Panc1 (cell line): ENCODE measurements around the gene PDZRN4. TPM values are rescaled to one million over a fixed set of nuclear protein-coding genes. Genes with fewer than 3 reads are reported as not detected.

ENCODE experiments used
- ATAC-seq: fragments of 200-7000 bp; cut with Tn5 transposase; 2 replicates; pipeline ENCODE4 v1.9.1; 2020; ENCODE audit warnings: mild to moderate bottlenecking, moderate library complexity
- BruUV-seq: library from RNA; stranded (reverse); fragments of 400-500 nt; replicated peaks from 2 replicates; lab custom pipeline; 2021; lab: Mats Ljungman, UMichigan
- CTCF ChIA-PET: fragments of 300-600 bp; sonication (Branson Sonifier 250); formaldehyde crosslinking; loops from one replicate; lab custom pipeline; 2022; ENCODE audit warnings: antibody characterized with exemption; lab: Charles Lee
- POLR2A ChIA-PET: fragments of 300-600 bp; sonication (Branson Sonifier 250); formaldehyde crosslinking; loops from one replicate; lab custom pipeline; 2022; ENCODE audit warnings: antibody characterized with exemption; lab: Charles Lee
- DNase-seq: peaks from one replicate; pipeline ENCODE4 v3.0.0-alpha.2; 2010; ENCODE audit warnings: low read depth, low spot score
- H3K27ac ChIP-seq: 2 replicates; pipeline ENCODE4 v1.5.1; 2011; ENCODE audit warnings: mild to moderate bottlenecking, low read length, inconsistent platforms
- H3K27me3 ChIP-seq: fragments of 200-500 bp; sonication (Bioruptor generic); 2 replicates; pipeline ENCODE4 v1.6.0; 2014; ENCODE audit warnings: low read length, inconsistent platforms; ENCODE audit not compliant: control insufficient read depth, insufficient read depth
- H3K36me3 ChIP-seq: fragments of 200-500 bp; sonication (Bioruptor generic); 2 replicates; pipeline ENCODE4 v1.5.1; 2014; ENCODE audit warnings: inconsistent platforms, mild to moderate bottlenecking, low read length, moderate library complexity; ENCODE audit not compliant: control insufficient read depth, insufficient read depth
- H3K4me1 ChIP-seq: 2 replicates; pipeline ENCODE4 v1.5.1; 2011; ENCODE audit warnings: inconsistent platforms, mild to moderate bottlenecking, low read length, moderate library complexity; ENCODE audit not compliant: control insufficient read depth, insufficient read depth
- H3K4me3 ChIP-seq, 2 experiments: 2 replicates each; pipeline ENCODE4 v1.5.1; 2011 to 2012; ENCODE audit warnings: low read depth in 2 of 2, low read length in 2 of 2, mild to moderate bottlenecking in 2 of 2, inconsistent platforms in 1 of 2, moderate library complexity in 1 of 2
- H3K9me3 ChIP-seq: fragments of 200-500 bp; sonication (Bioruptor generic); 2 replicates; pipeline ENCODE4 v1.5.1; 2014; ENCODE audit warnings: low read depth, mild to moderate bottlenecking, inconsistent platforms, low read length, moderate library complexity; ENCODE audit not compliant: control insufficient read depth, insufficient read depth
- POLR2AphosphoS5 ChIP-seq: IDR thresholded peaks from 2 replicates; pipeline ENCODE4 v1.6.1; 2012; ENCODE audit warnings: mild to moderate bottlenecking, low read depth, low read length, moderate library complexity
- REST ChIP-seq, 2 experiments: IDR thresholded peaks; 2 replicates each; pipeline ENCODE4 v1.6.1; 2011 to 2012; ENCODE audit warnings: low read depth in 2 of 2, control low read depth in 1 of 2, low read length in 1 of 2, mild to moderate bottlenecking in 1 of 2, moderate library complexity in 1 of 2; ENCODE audit not compliant: insufficient read depth in 1 of 2
- SIN3A ChIP-seq: IDR thresholded peaks from 2 replicates; pipeline ENCODE4 v1.6.1; 2012; ENCODE audit warnings: low read depth, mild to moderate bottlenecking, low read length, moderate library complexity, borderline replicate concordance; ENCODE audit not compliant: insufficient read depth
- TCF7L2 ChIP-seq: IDR thresholded peaks from 2 replicates; pipeline ENCODE4 v1.6.1; 2011; ENCODE audit warnings: mild to moderate bottlenecking, low read depth, low read length, inconsistent platforms
- in situ Hi-C: cut with HindIII; loops from 2 replicates; pipeline ENCODE4 v1.10.0; 2016; ENCODE audit warnings: low sequenced_read_pairs, low pct_unique_long_range_greater_than_20kb
- intact Hi-C: fragments of 100-400 bp; cut with micrococcal nuclease; formaldehyde crosslinking; loops from one replicate; pipeline ENCODE4 v1.10.0; 2022; ENCODE audit not compliant: unreplicated experiment
- total RNA-seq: library from RNA; stranded (reverse); gene quantifications from one replicate; pipeline ENCODE4 v1.2.1, GENCODE V29; 2021; ENCODE audit not compliant: unreplicated experiment
- TF ChIP-seq, protein P1 (sequence below): fragments of 450-650 bp; IDR thresholded peaks from 2 replicates; pipeline ENCODE4 v1.5.1; 2017; ENCODE audit warnings: mild to moderate bottlenecking

Gene PDZRN4
- total RNA-seq, 1 experiment from 2014 or later: not detected

DNA sequence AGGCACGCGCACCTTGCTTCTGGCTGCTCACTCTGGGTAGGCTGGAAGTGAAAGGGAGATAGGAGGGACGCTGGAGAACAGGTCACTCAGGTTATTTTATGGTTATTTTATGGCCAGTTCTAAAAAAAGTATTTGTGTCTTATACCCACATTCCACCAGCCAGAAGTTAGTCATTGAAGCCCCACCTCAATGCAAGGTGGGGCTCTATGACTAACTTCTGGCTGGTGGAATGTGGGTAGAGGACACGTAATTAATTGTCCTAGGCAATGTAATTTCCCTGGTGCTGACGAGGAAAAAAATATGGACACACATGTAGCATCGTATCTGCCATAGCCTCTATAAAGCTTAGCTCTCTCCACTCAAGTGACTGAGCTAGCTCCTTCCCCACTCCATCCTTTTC is 104.9 kb downstream of the PDZRN4 start:
- Histone ChIP-seq H3K4me3 (no peak overlapping the region), H3K36me3 (no peaks in the 10 kb centered on the region), H3K27me3 (no peaks in the 10 kb centered on the region), H3K4me1 (no peaks in the 10 kb centered on the region), H3K27ac (no peak overlapping the region), H3K9me3 (no peaks in the 10 kb centered on the region)
- DNase-seq (no peak), ATAC-seq (no peak)
- CTCF ChIA-PET: no interaction called here
- TF ChIP-seq REST (IDR thresholded peaks at IDR 0.05; ENCODE audit: insufficient read depth in 1 of 2, low read depth in 2 of 2, low read length in 1 of 2) (no peak), TCF7L2 (no peak), SIN3A (no peak), POLR2AphosphoS5 (no peak)
- TF ChIP-seq, protein P1, sequence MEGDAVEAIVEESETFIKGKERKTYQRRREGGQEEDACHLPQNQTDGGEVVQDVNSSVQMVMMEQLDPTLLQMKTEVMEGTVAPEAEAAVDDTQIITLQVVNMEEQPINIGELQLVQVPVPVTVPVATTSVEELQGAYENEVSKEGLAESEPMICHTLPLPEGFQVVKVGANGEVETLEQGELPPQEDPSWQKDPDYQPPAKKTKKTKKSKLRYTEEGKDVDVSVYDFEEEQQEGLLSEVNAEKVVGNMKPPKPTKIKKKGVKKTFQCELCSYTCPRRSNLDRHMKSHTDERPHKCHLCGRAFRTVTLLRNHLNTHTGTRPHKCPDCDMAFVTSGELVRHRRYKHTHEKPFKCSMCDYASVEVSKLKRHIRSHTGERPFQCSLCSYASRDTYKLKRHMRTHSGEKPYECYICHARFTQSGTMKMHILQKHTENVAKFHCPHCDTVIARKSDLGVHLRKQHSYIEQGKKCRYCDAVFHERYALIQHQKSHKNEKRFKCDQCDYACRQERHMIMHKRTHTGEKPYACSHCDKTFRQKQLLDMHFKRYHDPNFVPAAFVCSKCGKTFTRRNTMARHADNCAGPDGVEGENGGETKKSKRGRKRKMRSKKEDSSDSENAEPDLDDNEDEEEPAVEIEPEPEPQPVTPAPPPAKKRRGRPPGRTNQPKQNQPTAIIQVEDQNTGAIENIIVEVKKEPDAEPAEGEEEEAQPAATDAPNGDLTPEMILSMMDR: no peak
- POLR2A ChIA-PET: no interaction called here
- no TSS peak for BruUV-seq
- intact Hi-C loops (no loop called here), in situ Hi-C loops (no loop called here)

DNA sequence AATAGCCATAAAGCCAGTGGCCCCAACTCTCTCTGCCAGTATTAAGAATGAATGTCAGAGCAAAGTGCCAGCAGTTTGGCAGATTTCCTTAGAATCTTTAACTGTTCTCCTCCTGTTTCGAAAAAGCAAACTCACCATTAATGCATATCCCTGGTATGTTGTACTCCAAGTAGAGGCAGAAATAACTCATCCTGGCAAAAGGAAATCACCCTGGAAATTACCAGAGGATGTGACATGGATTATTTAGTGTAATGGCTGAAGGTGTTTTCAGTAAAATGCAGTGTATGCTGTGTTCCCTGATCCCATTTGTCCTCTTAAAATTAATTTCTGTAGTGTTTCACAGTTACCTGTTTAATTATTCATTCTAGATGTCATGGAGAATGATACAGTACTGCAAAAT is 105.3 kb downstream of the PDZRN4 start:
- Histone ChIP-seq H3K27ac (no peak overlapping the region), H3K9me3 (no peaks in the 10 kb centered on the region), H3K36me3 (no peaks in the 10 kb centered on the region), H3K4me3 (no peak overlapping the region), H3K27me3 (no peaks in the 10 kb centered on the region), H3K4me1 (no peaks in the 10 kb centered on the region)
- DNase-seq (no peak), ATAC-seq (no peak)
- intact Hi-C loops (no loop called here), in situ Hi-C loops (no loop called here)
- BruUV-seq: no TSS peak
- TF ChIP-seq, protein P1: no peak
- TF ChIP-seq TCF7L2: no peak
- no peak for TF ChIP-seq REST (IDR thresholded peaks at IDR 0.05; ENCODE audit: insufficient read depth in 1 of 2, low read depth in 2 of 2, low read length in 1 of 2)
- no peak for TF ChIP-seq POLR2AphosphoS5
- no peak for TF ChIP-seq SIN3A
- ChIA-PET POLR2A (no interaction called here), CTCF (no interaction called here)
